H1 (cell line): ENCODE data around the gene ATP6V1B1. TPM values are rescaled to one million over a fixed set of nuclear protein-coding genes. Genes with fewer than 3 reads are reported as not detected.

Source experiments
- CTCF ChIA-PET: fragments of 300-600 bp; sonication (Branson Sonifier 250); formaldehyde crosslinking; loops from one replicate; lab custom pipeline; 2021; ENCODE audit not compliant: partially characterized antibody; lab: Charles Lee
- POLR2A ChIA-PET: fragments of 300-600 bp; sonication (Branson Sonifier 250); formaldehyde crosslinking; loops from one replicate; lab custom pipeline; 2021; ENCODE audit warnings: inconsistent platforms; ENCODE audit not compliant: partially characterized antibody; lab: Charles Lee
- DNase-seq, 2 experiments: peaks; one replicate each; pipeline versions ENCODE4 v3.0.0 to v3.0.0-alpha.2; 2010 to 2022; ENCODE audit warnings: low spot score in 2 of 2, low read depth in 1 of 2, mixed read lengths in 1 of 2
- FAIRE-seq: peaks from 2 replicates; lab custom pipeline; 2011; peaks lifted over from hg19 to GRCh38; lab: Jason Lieb, UNC
- H2AFZ ChIP-seq: 2 replicates; pipeline ENCODE4 v1.8.1; 2012; ENCODE audit warnings: low read length, inconsistent platforms
- H2AK5ac ChIP-seq: 2 replicates; pipeline ENCODE4 v1.6.1; 2013; ENCODE audit warnings: low read depth, low read length
- H2BK120ac ChIP-seq: replicated peaks from 2 replicates; pipeline ENCODE3; 2013; ENCODE audit warnings: low read depth, low read length, inconsistent platforms
- H2BK12ac ChIP-seq: 2 replicates; pipeline ENCODE4 v1.6.1; 2013; ENCODE audit warnings: low read depth, low read length
- H2BK15ac ChIP-seq: 2 replicates; pipeline ENCODE4 v1.6.1; 2013; ENCODE audit warnings: low read length
- H2BK20ac ChIP-seq: 2 replicates; pipeline ENCODE4 v1.6.1; 2013; ENCODE audit warnings: low read length
- H2BK5ac ChIP-seq: 2 replicates; pipeline ENCODE4 v1.6.1; 2013; ENCODE audit warnings: low read depth, low read length
- H3K14ac ChIP-seq: 2 replicates; pipeline ENCODE4 v1.6.1; 2013; ENCODE audit warnings: inconsistent platforms; ENCODE audit not compliant: insufficient read length
- H3K18ac ChIP-seq: 2 replicates; pipeline ENCODE4 v1.6.1; 2013; ENCODE audit warnings: low read length; ENCODE audit errors: extremely low read depth
- H3K23ac ChIP-seq: 2 replicates; pipeline ENCODE4 v1.6.1; 2013; ENCODE audit warnings: inconsistent platforms; ENCODE audit not compliant: insufficient read length
- H3K23me2 ChIP-seq: 2 replicates; pipeline ENCODE4 v1.6.1; 2013; ENCODE audit warnings: low read depth, low read length
- H3K27ac ChIP-seq: 2 replicates; pipeline ENCODE4 v1.6.1; 2011; ENCODE audit warnings: low read depth, low read length, inconsistent platforms
- H3K27me3 ChIP-seq, 4 experiments: replicated peaks in 1 of 4; 1 replicate in 1 of 4; 2 replicates in 3 of 4; pipeline versions ENCODE4 v1.6.1 to v1.8.1; 2011 to 2013; ENCODE audit warnings: low read length in 3 of 4, mild to moderate bottlenecking in 3 of 4, inconsistent platforms in 2 of 4, mixed read lengths in 2 of 4, moderate library complexity in 1 of 4; ENCODE audit not compliant: control insufficient read depth in 3 of 4, insufficient read depth in 3 of 4; ENCODE audit errors: extremely low read depth in 1 of 4
- H3K36me3 ChIP-seq, 4 experiments: 2 replicates each; pipeline versions ENCODE4 v1.6.1 to v1.8.1; 2011 to 2013; ENCODE audit warnings: mild to moderate bottlenecking in 4 of 4, low read length in 3 of 4, moderate library complexity in 2 of 4, control low read depth in 1 of 4, inconsistent platforms in 1 of 4; ENCODE audit not compliant: insufficient read depth in 4 of 4, control insufficient read depth in 2 of 4
- H3K4ac ChIP-seq: replicated peaks from 2 replicates; pipeline ENCODE3; 2013; ENCODE audit warnings: low read length, low read depth, mixed read lengths, inconsistent platforms; ENCODE audit not compliant: insufficient read length
- H3K4me1 ChIP-seq, 4 experiments: replicated peaks in 1 of 4; 1 replicate in 1 of 4; 2 replicates in 3 of 4; pipeline versions ENCODE4 v1.6.1 to v1.8.1; 2011 to 2013; ENCODE audit warnings: low read length in 3 of 4, inconsistent platforms in 2 of 4, mixed read lengths in 1 of 4; ENCODE audit not compliant: insufficient read depth in 4 of 4, control insufficient read depth in 3 of 4
- H3K4me2 ChIP-seq, 2 experiments: 2 replicates each; pipeline versions ENCODE4 v1.6.1 to v1.8.1; 2011 to 2013; ENCODE audit warnings: low read depth in 2 of 2, low read length in 2 of 2, control low read depth in 1 of 2, inconsistent platforms in 1 of 2, mild to moderate bottlenecking in 1 of 2; ENCODE audit not compliant: insufficient read depth in 1 of 2
- H3K4me3 ChIP-seq, 4 experiments: fragments of 200-600, 300-600 bp in 1 of 4; sonication (generic), shearing (Covaris generic), sonication (Bioruptor Twin) in 1 of 4; 2 replicates each; pipeline versions ENCODE4 v1.5.1 to v1.8.1; 2011 to 2016; ENCODE audit warnings: low read length in 4 of 4, low read depth in 3 of 4, control low read depth in 2 of 4, inconsistent platforms in 2 of 4, mild to moderate bottlenecking in 2 of 4, mixed read lengths in 1 of 4, moderate library complexity in 1 of 4; ENCODE audit not compliant: insufficient read depth in 2 of 4; ENCODE audit errors: extremely low read depth in 1 of 4
- H3K56ac ChIP-seq: replicated peaks from 2 replicates; pipeline ENCODE3; 2013; ENCODE audit warnings: low read depth, mild to moderate bottlenecking, mixed read lengths, low read length, inconsistent platforms; ENCODE audit not compliant: insufficient read length
- H3K79me1 ChIP-seq: 2 replicates; pipeline ENCODE4 v1.6.1; 2013; ENCODE audit warnings: low read depth, low read length, control low read depth
- H3K79me2 ChIP-seq, 2 experiments: 2 replicates each; pipeline versions ENCODE4 v1.6.1 to v1.8.1; 2012 to 2013; ENCODE audit warnings: low read length in 2 of 2, mild to moderate bottlenecking in 2 of 2, inconsistent platforms in 1 of 2; ENCODE audit not compliant: insufficient read depth in 2 of 2, control insufficient read depth in 1 of 2
- H3K9ac ChIP-seq, 4 experiments: replicated peaks in 1 of 4; 1 replicate in 1 of 4; 2 replicates in 3 of 4; pipeline versions ENCODE4 v1.6.1 to v1.8.1; 2011 to 2013; ENCODE audit warnings: low read depth in 3 of 4, low read length in 3 of 4, control low read depth in 2 of 4, mild to moderate bottlenecking in 2 of 4, moderate library complexity in 2 of 4, inconsistent platforms in 1 of 4; ENCODE audit errors: extremely low read depth in 1 of 4
- H3K9me3 ChIP-seq, 2 experiments: 2 replicates each; pipeline versions ENCODE4 v1.6.1 to v1.8.1; 2012 to 2013; ENCODE audit warnings: mild to moderate bottlenecking in 2 of 2, moderate library complexity in 2 of 2, control low read depth in 1 of 2, inconsistent platforms in 1 of 2, low read depth in 1 of 2, low read length in 1 of 2, mixed read lengths in 1 of 2; ENCODE audit not compliant: insufficient read depth in 2 of 2
- H4K20me1 ChIP-seq, 2 experiments: replicated peaks in 1 of 2; 2 replicates each; pipeline versions ENCODE3 to v1.8.1; 2011 to 2013; ENCODE audit warnings: inconsistent platforms in 2 of 2, low read length in 2 of 2, mild to moderate bottlenecking in 1 of 2; ENCODE audit not compliant: insufficient read depth in 2 of 2, control insufficient read depth in 1 of 2
- H4K5ac ChIP-seq: 2 replicates; pipeline ENCODE4 v1.6.1; 2013; ENCODE audit warnings: low read length, low read depth, mixed read lengths, inconsistent platforms; ENCODE audit not compliant: insufficient read length
- H4K8ac ChIP-seq: 2 replicates; pipeline ENCODE4 v1.8.0; 2013; ENCODE audit warnings: mild to moderate bottlenecking, moderate library complexity, low read length, inconsistent platforms; ENCODE audit not compliant: insufficient read depth; ENCODE audit errors: extremely low read depth
- H4K91ac ChIP-seq: replicated peaks from 2 replicates; pipeline ENCODE3; 2013; ENCODE audit warnings: low read length, mixed read lengths, inconsistent platforms; ENCODE audit not compliant: insufficient read length
- ASH2L ChIP-seq: fragments of 200-600, 300-600 bp; sonication (generic); IDR thresholded peaks from one replicate; pipeline ENCODE4 v1.7.1; 2017; ENCODE audit warnings: low read length
- BRCA1 ChIP-seq: IDR thresholded peaks from 2 replicates; pipeline ENCODE4 v1.6.1; 2012; ENCODE audit warnings: low read depth, low read length, improper control_type of control experiment
- CREB1 ChIP-seq: IDR thresholded peaks from 2 replicates; pipeline ENCODE4 v1.6.1; 2012; ENCODE audit warnings: inconsistent platforms
- CTBP2 ChIP-seq: IDR thresholded peaks from 2 replicates; pipeline ENCODE4 v1.7.0; 2011; ENCODE audit warnings: borderline replicate concordance, mild to moderate bottlenecking, moderate library complexity, mixed read lengths, low read length; ENCODE audit not compliant: insufficient read depth, insufficient read length
- EGR1 ChIP-seq: IDR thresholded peaks from 2 replicates; pipeline ENCODE4 v1.6.1; 2011; ENCODE audit warnings: low read depth, low read length, borderline replicate concordance
- EZH2 ChIP-seq: fragments of 200-600 bp; sonication (generic); IDR thresholded peaks from 2 replicates; pipeline ENCODE4 v1.7.1; 2012; ENCODE audit warnings: low read depth, mild to moderate bottlenecking, moderate library complexity, low read length, inconsistent platforms; ENCODE audit not compliant: severe bottlenecking
- GABPA ChIP-seq: IDR thresholded peaks from 2 replicates; pipeline ENCODE4 v1.6.1; 2011; ENCODE audit warnings: mild to moderate bottlenecking, low read length, moderate library complexity, borderline replicate concordance; ENCODE audit not compliant: insufficient read depth
- KDM4A ChIP-seq: IDR thresholded peaks from one replicate; pipeline ENCODE4 v1.7.1; 2012; ENCODE audit warnings: low read depth, mild to moderate bottlenecking, moderate library complexity, low read length, inconsistent platforms; ENCODE audit not compliant: severe bottlenecking
- NANOG ChIP-seq: IDR thresholded peaks from 2 replicates; pipeline ENCODE4 v1.6.1; 2011; ENCODE audit warnings: low read length, low read depth, mild to moderate bottlenecking, inconsistent platforms; ENCODE audit not compliant: insufficient read depth, poor library complexity, severe bottlenecking
- POLR2A ChIP-seq, 2 experiments: IDR thresholded peaks; 1 replicate in 1 of 2; 2 replicates in 1 of 2; pipeline ENCODE4 v1.6.1; 2011; ENCODE audit warnings: low read depth in 2 of 2, low read length in 2 of 2, mild to moderate bottlenecking in 2 of 2; ENCODE audit errors: control extremely low read depth in 1 of 2
- POLR2AphosphoS5 ChIP-seq: IDR thresholded peaks from 2 replicates; pipeline ENCODE4 v1.6.1; 2011; ENCODE audit warnings: low read depth, low read length
- SP4 ChIP-seq: IDR thresholded peaks from 2 replicates; pipeline ENCODE4 v1.6.1; 2012; ENCODE audit warnings: low read length, inconsistent platforms
- SRF ChIP-seq: IDR thresholded peaks from 2 replicates; pipeline ENCODE4 v1.6.1; 2011; ENCODE audit warnings: mild to moderate bottlenecking, low read depth, low read length, moderate library complexity
- WGBS, 2 experiments: shearing (Covaris generic) in 1 of 2; methylation state at CpG; one replicate each; pipeline versions ENCODE4 v1.1.6 to v1.1.7; 2013 to 2015; ENCODE audit warnings: low lambda C conversion rate in 2 of 2, mixed read lengths in 2 of 2, inconsistent platforms in 1 of 2, low coverage in 1 of 2, missing lambda C conversion rate in 1 of 2; ENCODE audit not compliant: insufficient replicate concordance in 2 of 2, insufficient coverage in 1 of 2, insufficient read length in 1 of 2; ENCODE audit errors: extremely low coverage in 1 of 2, missing lambda C conversion rate in 1 of 2; 5-methylcytosine and 5-hydroxymethylcytosine counted together
- polyA plus RNA-seq, 7 experiments: library from polyadenylated mRNA; depleted of rRNA in 3 of 7; stranded (reverse) in 5 of 7; unstranded in 2 of 7; fragments of >200 nt in 5 of 7; fragments of 200-250 nt in 2 of 7; gene quantifications; 1 replicate in 5 of 7; 2 replicates in 1 of 7; 4 replicates in 1 of 7; pipeline versions ENCODE4 v1.2.1 to v1.2.3, GENCODE V29; 2011 to 2013; ENCODE audit warnings: missing spikeins in 2 of 7, mixed read lengths in 2 of 7
- total RNA-seq: library from RNA; stranded (reverse); fragmentation: NEBNext Ultra II Directional; extraction: Animal tissue kit (Norgen Biotek cat#: 25700); gene quantifications from 2 replicates; pipeline ENCODE4 v1.2.1, GENCODE V29; 2021
- TF ChIP-seq, protein P1 (sequence below): IDR thresholded peaks from 2 replicates; pipeline ENCODE4 v1.6.1; 2012; ENCODE audit warnings: inconsistent platforms

ATP6V1B1 gene
- total and polyA plus RNA-seq, 2 of the 8 experiments (the other 6 are each of a cell fraction or from before 2014, with no cell fraction given) = not detected

DNA sequence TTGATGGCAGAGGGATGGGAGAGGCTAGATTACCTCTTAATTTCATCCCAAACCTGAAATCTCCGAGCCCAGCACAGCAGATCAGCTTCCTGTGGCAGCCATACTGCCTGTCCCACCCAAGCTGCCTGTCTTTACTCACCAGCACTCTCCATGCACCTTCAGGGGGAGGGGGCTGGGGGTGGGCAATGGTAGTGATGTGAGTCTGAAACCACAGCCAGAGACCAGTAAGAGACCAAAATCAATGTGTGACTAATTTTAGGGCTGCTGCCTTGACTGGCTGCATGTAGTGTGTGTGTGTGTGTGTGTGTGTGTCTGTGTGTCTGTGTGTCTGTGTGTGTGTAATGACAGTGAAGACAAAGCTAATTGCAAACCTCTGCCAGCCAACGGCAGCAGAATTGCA, 70.6 kb downstream of the ATP6V1B1 start:
- Histone ChIP-seq H4K20me1 (no peaks in the 10 kb centered on the region), H2BK15ac (no peak overlapping the region)
- POLR2A ChIA-PET = no interaction called here

More for the DNA sequence above, 70.6 kb downstream of the ATP6V1B1 start:
- H2AFZ ChIP-seq = no peak overlapping the region
- no peaks in the 10 kb centered on the region for H3K79me1 ChIP-seq
- no peak overlapping the region for H3K27ac ChIP-seq
- H4K5ac ChIP-seq = no peak overlapping the region
- H2BK20ac ChIP-seq = no peak overlapping the region
- H3K56ac ChIP-seq = no peak overlapping the region
- H3K4me1 ChIP-seq = peaks cover 3 to 9% (median 6%) of the 10 kb centered on the region in 4 experiments; a peak in 5 of 7 replicates
- no peak overlapping the region for H2BK120ac ChIP-seq
- FAIRE-seq (no peak), DNase-seq (no peak)
- H3K79me2 ChIP-seq = no peaks in the 10 kb centered on the region
- H3K23ac ChIP-seq = no peak overlapping the region
- H4K8ac ChIP-seq = no peak overlapping the region
- WGBS, 2 experiments = 79% methylated on average over 2 of the region's 2 CpGs; no CpG with 5 or more reads in 1 of the 2 experiments
- CTCF ChIA-PET = interaction anchor here (0.6 to 3.1 kb wide), 8 partner anchors 15 to 162 kb away, joined by 3 to 21 read pairs (median 4); partner anchors contain the start of gene NAGK
- H2BK12ac ChIP-seq = 0 out of 2 replicates have a peak overlapping the region, but pooled peaks have one; percentile 39
- no peaks in the 10 kb centered on the region; a peak in 1 of 7 replicates for H3K27me3 ChIP-seq
- H3K36me3 ChIP-seq = no peaks in the 10 kb centered on the region
- H2BK5ac ChIP-seq = no peak overlapping the region
- H2AK5ac ChIP-seq = no peak overlapping the region
- no peak overlapping the region for H3K4ac ChIP-seq
- no peak overlapping the region for H3K9ac ChIP-seq
- no peak overlapping the region for H3K18ac ChIP-seq
- no peak overlapping the region for H3K4me3 ChIP-seq
- H3K9me3 ChIP-seq = no peaks in the 10 kb centered on the region
- no peaks in the 10 kb centered on the region; the same call in 1 of the 2 replicates for H3K23me2 ChIP-seq
- no peak overlapping the region for H4K91ac ChIP-seq
- no peak overlapping the region for H3K4me2 ChIP-seq
- TF ChIP-seq ASH2L (no peak), KDM4A (no peak), EGR1 (no peak), POLR2A (IDR thresholded peaks at IDR 0.05; ENCODE audit: control extremely low read depth in 1 of 2, low read depth in 2 of 2, low read length in 2 of 2) (no peak), CTBP2 (no peak), SRF (no peak), BRCA1 (no peak), NANOG (no peak), SP4 (no peak), GABPA (no peak), CREB1 (no peak), POLR2AphosphoS5 (no peak), EZH2 (no peak)
- TF ChIP-seq, protein P1, sequence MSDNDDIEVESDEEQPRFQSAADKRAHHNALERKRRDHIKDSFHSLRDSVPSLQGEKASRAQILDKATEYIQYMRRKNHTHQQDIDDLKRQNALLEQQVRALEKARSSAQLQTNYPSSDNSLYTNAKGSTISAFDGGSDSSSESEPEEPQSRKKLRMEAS = no peak
- no peak overlapping the region for H3K14ac ChIP-seq
